Cardiac muscle cell (in vitro differentiated cells and primary cell): ENCODE data around the gene NAGK. TPM values are rescaled to one million over a fixed set of nuclear protein-coding genes. Genes with fewer than 3 reads are reported as not detected.
"Not testable (repeated sequence)": the region's sequence is repeated elsewhere in the genome, so short reads cannot be mapped to it uniquely, and the experiment has no call there.

Experiments used
- DNase-seq, 2 donors: peaks; one replicate each; pipeline versions ENCODE4 v3.0.0 to v3.0.0-alpha.2; 2010 to 2017; ENCODE audit warnings: low read depth in 1 of 2, low spot score in 1 of 2
- H3K27ac ChIP-seq: fragments of 200-600 bp; sonication (generic); 2 replicates; pipeline ENCODE4 v1.5.1; 2016
- H3K27me3 ChIP-seq: fragments of 200-600 bp; sonication (generic); 2 replicates; pipeline ENCODE4 v1.6.0; 2016; ENCODE audit warnings: control low read depth
- H3K36me3 ChIP-seq: fragments of 200-600 bp; sonication (generic); 2 replicates; pipeline ENCODE4 v1.5.1; 2016; ENCODE audit warnings: control low read depth
- H3K4me1 ChIP-seq: fragments of 200-600 bp; sonication (generic); 2 replicates; pipeline ENCODE4 v1.8.1; 2017; ENCODE audit warnings: low read depth, mild to moderate bottlenecking, mixed run types
- H3K4me3 ChIP-seq: fragments of 200-600 bp; sonication (generic); 2 replicates; pipeline ENCODE4 v1.5.1; 2016; ENCODE audit warnings: mild to moderate bottlenecking
- H3K9me3 ChIP-seq: fragments of 200-600 bp; sonication (generic); 2 replicates; pipeline ENCODE4 v1.5.1; 2017; ENCODE audit warnings: low read depth, mild to moderate bottlenecking, control low read depth
- CTCF ChIP-seq: IDR thresholded peaks from 2 replicates; pipeline ENCODE4 v1.5.1; 2012; ENCODE audit warnings: low read depth, mild to moderate bottlenecking, low read length
- polyA plus RNA-seq: library from polyadenylated mRNA; unstranded; fragments of >200 nt; fragmentation: Nextera tagmentation; extraction: Ambion mirVana; gene quantifications from 2 replicates; pipeline ENCODE4 v1.2.1, GENCODE V29; 2016
- total RNA-seq: library from RNA; depleted of rRNA; stranded (reverse); fragments of >200 nt; gene quantifications from 2 replicates; pipeline ENCODE4 v1.2.3, GENCODE V29; 2016

NAGK gene
- total and polyA plus RNA-seq, 2 experiments from 2014 or later, result 49.3 to 129 TPM

- Histone ChIP-seq H3K9me3 (no peaks in the 10 kb centered on the region), H3K27ac (no peak overlapping the region), H3K27me3 (no peaks in the 10 kb centered on the region), H3K4me1 (peaks cover 5% of the 10 kb centered on the region), H3K4me3 (no peak overlapping the region), H3K36me3 (peaks cover 12% of the 10 kb centered on the region)
- DNase-seq, result no peak
- no peak for TF ChIP-seq CTCF
These were observed 5.0 kb downstream of the NAGK start for GRCh38 chr2:71073475-71073874.

GRCh38 chr2:71074893-71075395 lies 6.5 kb downstream of the NAGK start:
- no peak overlapping the region for H3K4me3 ChIP-seq
- H3K36me3 ChIP-seq, result peaks cover 14% of the 10 kb centered on the region
- H3K9me3 ChIP-seq, result no peaks in the 10 kb centered on the region
- H3K27me3 ChIP-seq, result no peaks in the 10 kb centered on the region
- no peak for TF ChIP-seq CTCF
- no peaks in the 10 kb centered on the region for H3K4me1 ChIP-seq
- no peak for DNase-seq
- no peak overlapping the region for H3K27ac ChIP-seq

- Histone ChIP-seq H3K27me3 (no peaks in the 10 kb centered on the region), H3K36me3 (peaks cover 6% of the 10 kb centered on the region), H3K4me3 (no peak overlapping the region), H3K9me3 (no peaks in the 10 kb centered on the region), H3K4me1 (no peaks in the 10 kb centered on the region), H3K27ac (no peak overlapping the region)
- DNase-seq, result no peak
- TF ChIP-seq CTCF, result no peak
These were observed 10.2 kb downstream of the NAGK start for GRCh38 chr2:71078624-71079023.

- TF ChIP-seq CTCF, result no peak
- H3K27ac ChIP-seq, result no peak overlapping the region
These were observed 14.2 kb downstream of the NAGK start for GRCh38 chr2:71082402-71083252.

GRCh38 chr2:71083297-71083696 lies 14.8 kb downstream of the NAGK start:
- H3K27me3 ChIP-seq, H3K4me1 ChIP-seq, H3K4me3 ChIP-seq, H3K36me3 ChIP-seq, H3K9me3 ChIP-seq, DNase-seq, H3K27ac ChIP-seq: not testable (repeated sequence)

More at GRCh38 chr2:71082402-71083252, 14.2 kb downstream of the NAGK start:
- Histone ChIP-seq H3K4me3 (no peak overlapping the region), H3K9me3 (no peaks in the 10 kb centered on the region), H3K4me1 (no peaks in the 10 kb centered on the region), H3K27me3 (no peaks in the 10 kb centered on the region), H3K36me3 (peaks cover 3% of the 10 kb centered on the region)
- no peak for DNase-seq

GRCh38 chr2:71083752-71084312 lies 15.4 kb downstream of the NAGK start:
- H3K4me3 ChIP-seq, DNase-seq: not testable (repeated sequence)

GRCh38 chr2:71085325-71086003 lies 17.0 kb downstream of the NAGK start:
- H3K27ac ChIP-seq, DNase-seq, H3K4me1 ChIP-seq: not testable (repeated sequence)

More at GRCh38 chr2:71083752-71084312, 15.4 kb downstream of the NAGK start:
- H3K9me3 ChIP-seq, H3K27ac ChIP-seq, H3K4me1 ChIP-seq, H3K27me3 ChIP-seq, H3K36me3 ChIP-seq: not testable (repeated sequence)

GRCh38 chr2:71089475-71089874 lies 21.0 kb downstream of the NAGK start:
- not testable (repeated sequence) for H3K27ac ChIP-seq, H3K9me3 ChIP-seq, H3K4me1 ChIP-seq

More at GRCh38 chr2:71085325-71086003, 17.0 kb downstream of the NAGK start:
- H3K27me3 ChIP-seq, H3K36me3 ChIP-seq, H3K4me3 ChIP-seq, H3K9me3 ChIP-seq: not testable (repeated sequence)

GRCh38 chr2:71091808-71092207 lies 23.4 kb downstream of the NAGK start:
- H3K9me3 ChIP-seq, DNase-seq, H3K27me3 ChIP-seq, H3K36me3 ChIP-seq, H3K27ac ChIP-seq, H3K4me3 ChIP-seq, H3K4me1 ChIP-seq: not testable (repeated sequence)

More at GRCh38 chr2:71089475-71089874, 21.0 kb downstream of the NAGK start:
- DNase-seq, H3K4me3 ChIP-seq, H3K27me3 ChIP-seq, H3K36me3 ChIP-seq: not testable (repeated sequence)
